CD4-positive, alpha-beta T cell treated with Interleukin-4 for 1 hour (primary cell): ENCODE data around the gene SFMBT1.

ENCODE experiments used
- DNase-seq, 2 donors: peaks; one replicate each; pipeline ENCODE4 v3.0.0-alpha.2; 2020 to 2022

The SFMBT1 gene

GRCh38 chr3:53045518-53046170, at the start of gene SFMBT1:
Gene SFMBT1 (minus strand): TSS chr3:53046073. CDS start chr3:52969128, 76,945 bp downstream.
- DNase-seq, result peak; percentile 80 to 83

- DNase-seq, result no peak
Measured at GRCh38 chr3:53092942-53093341, 47.1 kb upstream of the SFMBT1 start.

GRCh38 chr3:53092216-53092615, 46.3 kb upstream of the SFMBT1 start:
- no peak for DNase-seq

GRCh38 chr3:53091011-53091410, 45.1 kb upstream of the SFMBT1 start:
- no peak for DNase-seq

- DNase-seq, result no peak
Measured at GRCh38 chr3:53089511-53089910, 43.6 kb upstream of the SFMBT1 start.

GRCh38 chr3:53085476-53085875, 39.6 kb upstream of the SFMBT1 start:
- DNase-seq, result no peak

- DNase-seq, result no peak
Measured at GRCh38 chr3:53084310-53085001, 38.6 kb upstream of the SFMBT1 start.

GRCh38 chr3:53083949-53084309, 38.1 kb upstream of the SFMBT1 start:
- DNase-seq, result no peak

- DNase-seq, result no peak
Measured at GRCh38 chr3:53083521-53083920, 37.6 kb upstream of the SFMBT1 start.

GRCh38 chr3:53082736-53083135, 36.9 kb upstream of the SFMBT1 start:
- no peak for DNase-seq

GRCh38 chr3:53081318-53081717, 35.4 kb upstream of the SFMBT1 start:
- no peak for DNase-seq

GRCh38 chr3:53080612-53081205, 34.8 kb upstream of the SFMBT1 start:
- DNase-seq, result no peak

- DNase-seq, result no peak
Measured at GRCh38 chr3:53079791-53080555, 34.1 kb upstream of the SFMBT1 start.

- no peak for DNase-seq
Measured at GRCh38 chr3:53079147-53079546, 33.3 kb upstream of the SFMBT1 start.

GRCh38 chr3:53078656-53079055, 32.8 kb upstream of the SFMBT1 start:
- no peak for DNase-seq

- DNase-seq, result no peak
Measured at GRCh38 chr3:53077476-53078220, 31.8 kb upstream of the SFMBT1 start.

GRCh38 chr3:53075743-53076140, 29.9 kb upstream of the SFMBT1 start:
- DNase-seq, result no peak

GRCh38 chr3:53074761-53075742, 29.2 kb upstream of the SFMBT1 start:
- no peak for DNase-seq

GRCh38 chr3:53074366-53074696, 28.5 kb upstream of the SFMBT1 start:
- DNase-seq, result no peak

- DNase-seq, result no peak
Measured at GRCh38 chr3:53073553-53074365, 27.9 kb upstream of the SFMBT1 start.
